Measurements from ENCODE around the gene ZNF823.

GRCh38 chr19:11745869-11746268 is 7.1 kb upstream of the ZNF823 start:
- TF ChIP-seq POLR2A (IDR thresholded peaks at IDR 0.05; ENCODE audit: low read depth, low read length) (no peak), MXI1 (IDR thresholded peaks at IDR 0.05; ENCODE audit: borderline replicate concordance, low read depth, low read length) (no peak), MAFK (IDR thresholded peaks at IDR 0.05; ENCODE audit: low read depth, low read length) (no peak), SMC3 (IDR thresholded peaks at IDR 0.05; ENCODE audit: low read depth, low read length) (no peak), RCOR1 (IDR thresholded peaks at IDR 0.05; ENCODE audit: insufficient replicate concordance, low read length) (no peak), RAD21 (IDR thresholded peaks at IDR 0.05; ENCODE audit: low read length) (no peak), CEBPB (IDR thresholded peaks at IDR 0.05; ENCODE audit: low read depth, low read length) (no peak), BHLHE40 (IDR thresholded peaks at IDR 0.05; ENCODE audit: low read depth, low read length) (no peak), CHD1 (IDR thresholded peaks at IDR 0.05; ENCODE audit: low read depth, low read length) (no peak)
- TF ChIP-seq, protein P1, sequence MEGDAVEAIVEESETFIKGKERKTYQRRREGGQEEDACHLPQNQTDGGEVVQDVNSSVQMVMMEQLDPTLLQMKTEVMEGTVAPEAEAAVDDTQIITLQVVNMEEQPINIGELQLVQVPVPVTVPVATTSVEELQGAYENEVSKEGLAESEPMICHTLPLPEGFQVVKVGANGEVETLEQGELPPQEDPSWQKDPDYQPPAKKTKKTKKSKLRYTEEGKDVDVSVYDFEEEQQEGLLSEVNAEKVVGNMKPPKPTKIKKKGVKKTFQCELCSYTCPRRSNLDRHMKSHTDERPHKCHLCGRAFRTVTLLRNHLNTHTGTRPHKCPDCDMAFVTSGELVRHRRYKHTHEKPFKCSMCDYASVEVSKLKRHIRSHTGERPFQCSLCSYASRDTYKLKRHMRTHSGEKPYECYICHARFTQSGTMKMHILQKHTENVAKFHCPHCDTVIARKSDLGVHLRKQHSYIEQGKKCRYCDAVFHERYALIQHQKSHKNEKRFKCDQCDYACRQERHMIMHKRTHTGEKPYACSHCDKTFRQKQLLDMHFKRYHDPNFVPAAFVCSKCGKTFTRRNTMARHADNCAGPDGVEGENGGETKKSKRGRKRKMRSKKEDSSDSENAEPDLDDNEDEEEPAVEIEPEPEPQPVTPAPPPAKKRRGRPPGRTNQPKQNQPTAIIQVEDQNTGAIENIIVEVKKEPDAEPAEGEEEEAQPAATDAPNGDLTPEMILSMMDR (conservative IDR thresholded peaks at IDR 0.05; ENCODE audit: low read depth, low read length) = no peak
